ENCODE data around the gene RNF180.

DNA sequence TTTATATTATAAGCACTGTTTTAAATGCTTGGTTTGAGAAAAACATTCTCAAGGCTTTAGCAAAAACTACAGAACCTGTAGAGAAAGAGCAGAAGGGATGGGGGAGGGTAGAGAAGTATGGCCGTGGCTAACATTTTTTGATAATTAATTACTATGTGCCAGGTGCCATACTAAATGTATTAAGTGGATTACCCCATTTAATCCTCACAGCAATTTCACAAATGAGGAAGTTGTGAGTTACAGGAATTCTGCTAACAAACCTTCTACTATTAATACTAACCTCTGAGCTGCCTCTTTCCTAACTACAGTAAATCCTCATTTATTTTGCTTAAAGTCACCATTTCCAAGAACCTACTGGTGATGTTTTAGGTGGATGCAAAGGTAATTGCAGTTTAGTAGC lies 157.9 kb downstream of the RNF180 start:
- TF ChIP-seq MXI1 (IDR thresholded peaks at IDR 0.05; ENCODE audit: borderline replicate concordance, low read depth, low read length) (no peak), TEAD2 (CRISPR knock-in tag; IDR thresholded peaks at IDR 0.05) (no peak), PHF8 (CRISPR knock-in tag; IDR thresholded peaks at IDR 0.05) (no peak), ZFP36 (IDR thresholded peaks at IDR 0.05; ENCODE audit: borderline replicate concordance, low read depth, low read length, partially characterized antibody) (no peak), KDM5A (IDR thresholded peaks at IDR 0.05; ENCODE audit: borderline replicate concordance, low read length) (no peak), POLR2AphosphoS5 (IDR thresholded peaks at IDR 0.05; ENCODE audit: low read depth, low read length) (no peak), JUND (CRISPR knock-in tag; IDR thresholded peaks at IDR 0.05) (no peak), RBM39 (IDR thresholded peaks at IDR 0.05; ENCODE audit: low read depth, low read length, poor library complexity, severe bottlenecking) (no peak)
- TF ChIP-seq, protein P1, sequence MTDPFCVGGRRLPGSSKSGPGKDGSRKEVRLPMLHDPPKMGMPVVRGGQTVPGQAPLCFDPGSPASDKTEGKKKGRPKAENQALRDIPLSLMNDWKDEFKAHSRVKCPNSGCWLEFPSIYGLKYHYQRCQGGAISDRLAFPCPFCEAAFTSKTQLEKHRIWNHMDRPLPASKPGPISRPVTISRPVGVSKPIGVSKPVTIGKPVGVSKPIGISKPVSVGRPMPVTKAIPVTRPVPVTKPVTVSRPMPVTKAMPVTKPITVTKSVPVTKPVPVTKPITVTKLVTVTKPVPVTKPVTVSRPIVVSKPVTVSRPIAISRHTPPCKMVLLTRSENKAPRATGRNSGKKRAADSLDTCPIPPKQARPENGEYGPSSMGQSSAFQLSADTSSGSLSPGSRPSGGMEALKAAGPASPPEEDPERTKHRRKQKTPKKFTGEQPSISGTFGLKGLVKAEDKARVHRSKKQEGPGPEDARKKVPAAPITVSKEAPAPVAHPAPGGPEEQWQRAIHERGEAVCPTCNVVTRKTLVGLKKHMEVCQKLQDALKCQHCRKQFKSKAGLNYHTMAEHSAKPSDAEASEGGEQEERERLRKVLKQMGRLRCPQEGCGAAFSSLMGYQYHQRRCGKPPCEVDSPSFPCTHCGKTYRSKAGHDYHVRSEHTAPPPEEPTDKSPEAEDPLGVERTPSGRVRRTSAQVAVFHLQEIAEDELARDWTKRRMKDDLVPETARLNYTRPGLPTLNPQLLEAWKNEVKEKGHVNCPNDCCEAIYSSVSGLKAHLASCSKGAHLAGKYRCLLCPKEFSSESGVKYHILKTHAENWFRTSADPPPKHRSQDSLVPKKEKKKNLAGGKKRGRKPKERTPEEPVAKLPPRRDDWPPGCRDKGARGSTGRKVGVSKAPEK (CRISPR knock-in tag; IDR thresholded peaks at IDR 0.05; ENCODE audit: borderline replicate concordance): no peak

All from HepG2 (cell line).